ENCODE data around the gene CAMK2A. TPM values are rescaled to one million over a fixed set of nuclear protein-coding genes. Genes with fewer than 3 reads are reported as not detected.
"Not testable (repeated sequence)": the region's sequence is repeated elsewhere in the genome, so short reads cannot be mapped to it uniquely, and the experiment has no call there.

CAMK2A gene
- total and polyA plus RNA-seq, 9 donors, result 0.12 to 1.3 (median 0.62) TPM

- TF ChIP-seq POLR2A (IDR thresholded peaks at IDR 0.05) (no peak), CTCF (IDR thresholded peaks at IDR 0.05) (no peak), EP300 (IDR thresholded peaks at IDR 0.05) (no peak)
- H3K27me3 ChIP-seq, result no peaks in the 10 kb centered on the region
- 91 to 93% (median 91%) methylated on average over 10 of the region's 10 CpGs for WGBS, 3 donors
- H3K4me1 ChIP-seq (ENCODE audit: insufficient read depth), result no peaks in the 10 kb centered on the region
- H3K4me3 ChIP-seq, result no peak overlapping the region
- no peak overlapping the region for H3K27ac ChIP-seq
- intact Hi-C loops (cut with DNase I), result no loop called here
- DNase-seq, result no peak
- H3K9me3 ChIP-seq, result no peaks in the 10 kb centered on the region
- no peaks in the 10 kb centered on the region for H3K36me3 ChIP-seq
Observed at GRCh38 chr5:150253416-150254208, 36.0 kb downstream of the CAMK2A start.

- Histone ChIP-seq H3K4me3 (no peak overlapping the region), H3K4me1 (ENCODE audit: insufficient read depth) (no peaks in the 10 kb centered on the region), H3K27me3 (no peaks in the 10 kb centered on the region), H3K9me3 (no peaks in the 10 kb centered on the region), H3K27ac (no peak overlapping the region), H3K36me3 (no peaks in the 10 kb centered on the region)
- WGBS, 3 donors, result 90 to 95% (median 93%) methylated on average over 6 of the region's 6 CpGs
- TF ChIP-seq POLR2A (IDR thresholded peaks at IDR 0.05) (no peak), EP300 (IDR thresholded peaks at IDR 0.05) (no peak)
- intact Hi-C loops (cut with DNase I), result no loop called here
- DNase-seq, result no peak
Observed at GRCh38 chr5:150252489-150252888, 37.1 kb downstream of the CAMK2A start.

- H3K27me3 ChIP-seq, result no peaks in the 10 kb centered on the region
- no peaks in the 10 kb centered on the region for H3K4me1 ChIP-seq (ENCODE audit: insufficient read depth)
- no peaks in the 10 kb centered on the region for H3K36me3 ChIP-seq
- H3K4me3 ChIP-seq, result no peak overlapping the region
- DNase-seq, result no peak
- WGBS, 3 donors, result 87 to 90% (median 89%) methylated on average over 7 of the region's 7 CpGs
- H3K9me3 ChIP-seq, result no peaks in the 10 kb centered on the region
- TF ChIP-seq EP300 (IDR thresholded peaks at IDR 0.05), result no peak
- no peak for TF ChIP-seq POLR2A (IDR thresholded peaks at IDR 0.05)
- no peak for TF ChIP-seq CTCF (IDR thresholded peaks at IDR 0.05)
- H3K27ac ChIP-seq, result no peak overlapping the region
- intact Hi-C loops (cut with DNase I), result no loop called here
Observed at GRCh38 chr5:150251504-150251903, 38.1 kb downstream of the CAMK2A start.

- Histone ChIP-seq H3K4me3 (no peak overlapping the region), H3K4me1 (ENCODE audit: insufficient read depth) (peaks cover under 1% of the 10 kb centered on the region), H3K27ac (no peak overlapping the region), H3K27me3 (no peaks in the 10 kb centered on the region), H3K9me3 (no peaks in the 10 kb centered on the region), H3K36me3 (no peaks in the 10 kb centered on the region)
- no peak for DNase-seq
- intact Hi-C loops (cut with DNase I), result no loop called here
- WGBS, 3 donors, result 86 to 91% (median 88%) methylated on average over 5 of the region's 5 CpGs
- no peak for TF ChIP-seq EP300 (IDR thresholded peaks at IDR 0.05)
- TF ChIP-seq POLR2A (IDR thresholded peaks at IDR 0.05), result no peak
- no peak for TF ChIP-seq CTCF (IDR thresholded peaks at IDR 0.05)
Observed at GRCh38 chr5:150249744-150250143, 39.8 kb downstream of the CAMK2A start.

GRCh38 chr5:150248946-150249345 is 40.6 kb downstream of the CAMK2A start:
- intact Hi-C loops (cut with DNase I), result no loop called here

GRCh38 chr5:150248493-150248892 is 41.1 kb downstream of the CAMK2A start:
- intact Hi-C loops (cut with DNase I); DNase-seq; H3K36me3 ChIP-seq; H3K27me3 ChIP-seq; H3K27ac ChIP-seq; H3K9me3 ChIP-seq; H3K4me1 ChIP-seq (ENCODE audit: insufficient read depth); H3K4me3 ChIP-seq: not testable (repeated sequence)
- WGBS, 3 donors, result 92 to 98% (median 95%) methylated on average over 6 of the region's 6 CpGs

More at GRCh38 chr5:150248946-150249345, 40.6 kb downstream of the CAMK2A start:
- 93 to 98% (median 98%) methylated on average over 3 of the region's 3 CpGs for WGBS, 3 donors
- no peaks in the 10 kb centered on the region for H3K36me3 ChIP-seq
- no peak overlapping the region for H3K27ac ChIP-seq
- H3K27me3 ChIP-seq, result no peaks in the 10 kb centered on the region
- H3K4me3 ChIP-seq, result no peak overlapping the region
- DNase-seq, result no peak
- no peaks in the 10 kb centered on the region for H3K9me3 ChIP-seq
- peaks cover 2% of the 10 kb centered on the region for H3K4me1 ChIP-seq (ENCODE audit: insufficient read depth)
- no peak for TF ChIP-seq EP300 (IDR thresholded peaks at IDR 0.05)
- no peak for TF ChIP-seq POLR2A (IDR thresholded peaks at IDR 0.05)
- no peak for TF ChIP-seq CTCF (IDR thresholded peaks at IDR 0.05)
